GM18508 (cell line): ENCODE measurements around the gene CACNA2D3.

Experiments used
- ATAC-seq: cut with Tn5 transposase; IDR thresholded peaks from one replicate; pipeline ENCODE4 v1.9.1; 2021; ENCODE audit warnings: moderate number of reproducible peaks; ENCODE audit not compliant: insufficient read depth, unreplicated experiment

The CACNA2D3 gene

DNA sequence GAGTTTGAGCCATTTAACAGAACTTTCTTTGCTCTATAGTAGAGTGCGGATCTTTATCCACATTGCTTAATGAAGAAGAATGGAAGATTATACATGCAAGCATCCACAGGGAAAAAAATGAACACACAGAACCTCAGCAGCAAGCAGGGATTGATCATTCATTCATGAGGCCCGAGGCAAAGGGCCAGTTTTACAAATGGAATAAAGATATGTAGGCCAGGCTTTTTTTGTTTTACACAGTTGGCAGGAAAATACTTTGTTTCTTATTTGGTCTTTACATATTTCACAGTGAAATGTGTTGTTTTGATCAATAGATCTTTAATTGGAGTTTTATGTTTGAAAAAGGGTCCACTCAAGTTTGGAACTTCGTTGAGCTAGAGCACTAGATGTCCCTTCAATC is 688.0 kb downstream of the CACNA2D3 start:
- no peak for ATAC-seq

DNA sequence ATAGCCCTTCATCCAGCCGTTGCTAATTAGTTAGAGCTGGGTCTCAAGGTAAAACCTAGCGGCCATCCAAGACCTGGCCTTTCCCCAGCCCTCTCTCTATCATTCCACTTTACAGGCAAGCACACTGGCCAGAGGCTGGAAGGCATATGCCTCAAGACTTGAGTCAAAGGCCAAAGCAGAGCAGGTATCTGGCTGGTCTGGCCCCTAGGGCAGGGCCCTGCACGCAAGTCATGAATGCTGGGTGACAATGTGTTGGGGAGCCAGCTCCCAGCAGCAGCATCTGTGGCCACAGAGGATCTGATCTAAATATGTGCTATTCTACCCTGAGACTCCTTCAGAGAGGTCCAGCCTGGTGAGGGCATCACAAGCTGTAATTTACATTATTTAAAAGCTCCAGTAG is 691.9 kb downstream of the CACNA2D3 start:
- no peak for ATAC-seq

DNA sequence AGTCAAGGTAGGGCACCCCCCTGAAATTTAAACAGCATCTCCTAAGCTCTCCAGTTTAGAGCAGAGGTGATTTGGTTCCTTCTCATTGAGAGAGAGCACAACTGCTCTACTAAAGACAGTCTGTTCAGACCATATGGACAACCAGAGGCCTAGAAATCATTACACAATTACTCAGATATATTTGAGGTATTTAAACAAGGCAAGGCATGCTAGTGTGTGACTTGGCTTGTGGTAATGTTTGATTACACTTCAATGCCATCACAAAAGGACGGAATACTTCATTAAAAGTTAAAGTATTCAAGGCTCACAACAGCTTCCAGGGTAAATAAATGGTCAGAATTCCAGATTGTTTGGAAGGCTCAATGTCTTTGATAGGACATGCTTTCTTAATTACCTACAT is 695.3 kb downstream of the CACNA2D3 start:
- no peak for ATAC-seq

DNA sequence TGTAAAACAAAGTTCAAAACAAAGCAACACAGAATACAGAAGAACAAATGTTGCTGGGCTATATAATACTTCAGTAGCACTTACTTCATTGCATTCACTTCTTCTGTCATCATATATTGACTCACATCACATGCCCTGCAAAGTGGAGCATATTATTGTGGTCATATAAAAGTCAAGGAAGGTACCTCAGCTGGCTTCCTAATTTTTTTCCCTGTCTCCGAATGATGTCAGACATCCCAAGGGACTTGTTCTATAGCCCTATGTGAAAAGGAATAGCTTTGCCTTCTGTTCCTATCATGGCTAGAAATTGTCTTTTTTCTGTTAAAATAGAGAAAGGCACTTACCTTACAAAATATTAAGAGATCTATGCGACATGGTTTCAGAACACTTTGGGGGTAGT is 696.1 kb downstream of the CACNA2D3 start:
- no peak for ATAC-seq

DNA sequence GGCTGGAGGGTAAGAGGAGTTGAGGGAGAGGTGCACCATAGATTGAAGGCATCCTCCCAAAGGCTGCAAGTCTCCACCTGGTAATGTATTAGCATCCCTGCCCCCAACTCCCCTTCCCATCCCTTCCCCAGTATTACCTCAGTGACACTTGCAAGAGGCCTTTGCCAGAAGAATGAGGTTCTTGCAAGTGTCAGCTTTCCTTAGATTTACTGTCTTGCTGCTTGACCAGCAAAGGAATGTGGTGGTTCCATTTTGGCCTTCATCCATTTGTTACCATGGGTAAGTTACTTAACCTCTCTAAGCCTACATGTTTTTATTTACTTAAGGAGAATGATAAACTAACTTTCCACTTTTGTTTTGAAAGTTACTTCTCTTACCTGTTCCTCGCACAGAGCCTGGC is 696.6 kb downstream of the CACNA2D3 start:
- ATAC-seq: no peak

DNA sequence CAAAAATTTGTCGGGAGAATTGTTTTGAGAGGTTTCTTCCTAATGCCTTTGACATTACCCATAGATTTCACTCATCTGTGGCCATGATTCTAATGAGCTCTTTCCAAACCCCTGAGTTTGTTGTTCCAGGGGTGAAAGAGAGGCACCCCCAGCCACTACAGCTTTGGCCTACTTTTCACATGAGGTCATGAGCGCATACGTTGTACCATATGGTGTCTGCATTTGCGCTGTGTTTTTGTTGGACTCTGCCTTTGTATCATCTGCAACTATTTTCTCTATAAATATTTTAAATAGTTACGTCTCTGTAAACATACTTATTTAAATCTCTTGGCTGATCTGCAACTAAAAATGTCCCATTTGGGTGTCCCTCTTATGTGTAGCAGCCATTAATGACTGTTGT is 697.6 kb downstream of the CACNA2D3 start:
- ATAC-seq: no peak

DNA sequence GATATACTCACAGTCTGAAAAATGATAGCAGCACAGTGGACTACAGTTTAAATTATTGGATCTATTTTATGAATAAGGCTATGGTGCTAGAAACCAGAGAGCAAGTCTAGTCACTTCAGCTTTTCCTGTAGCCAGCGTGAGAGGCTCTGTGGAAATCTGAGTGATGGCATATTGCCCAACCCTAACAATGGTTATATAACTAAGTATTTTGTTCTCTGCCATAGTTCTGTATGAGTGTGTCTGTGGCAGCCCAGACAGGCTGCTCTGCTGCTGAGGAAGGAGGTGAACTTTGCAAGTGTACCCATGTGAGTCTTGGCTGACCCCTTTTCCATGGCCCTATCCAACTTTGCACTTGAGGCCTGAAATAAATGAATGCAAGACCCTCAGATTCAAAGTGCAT is 699.9 kb downstream of the CACNA2D3 start:
- no peak for ATAC-seq

DNA sequence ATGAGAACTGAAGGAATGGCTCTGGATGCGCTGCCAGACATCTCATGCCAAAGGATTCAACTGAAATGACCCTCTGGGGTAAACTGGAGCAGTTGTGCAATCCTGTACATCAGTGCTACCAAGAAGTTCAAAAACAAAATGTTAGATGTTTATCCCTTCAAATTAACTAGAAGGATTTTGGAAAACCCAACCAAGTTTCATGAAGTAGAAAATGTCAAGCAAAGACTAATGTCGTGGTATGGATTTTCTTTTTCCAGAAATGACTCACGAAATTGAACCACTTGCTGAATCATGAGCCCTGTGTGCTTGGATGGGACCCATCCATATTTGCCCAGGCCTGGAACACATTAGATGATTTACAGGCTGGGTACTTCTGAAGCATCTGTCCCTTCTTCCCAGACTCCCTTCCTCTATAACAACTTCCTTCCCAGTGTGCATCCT is 703.9 kb downstream of the CACNA2D3 start:
- ATAC-seq: no peak

DNA sequence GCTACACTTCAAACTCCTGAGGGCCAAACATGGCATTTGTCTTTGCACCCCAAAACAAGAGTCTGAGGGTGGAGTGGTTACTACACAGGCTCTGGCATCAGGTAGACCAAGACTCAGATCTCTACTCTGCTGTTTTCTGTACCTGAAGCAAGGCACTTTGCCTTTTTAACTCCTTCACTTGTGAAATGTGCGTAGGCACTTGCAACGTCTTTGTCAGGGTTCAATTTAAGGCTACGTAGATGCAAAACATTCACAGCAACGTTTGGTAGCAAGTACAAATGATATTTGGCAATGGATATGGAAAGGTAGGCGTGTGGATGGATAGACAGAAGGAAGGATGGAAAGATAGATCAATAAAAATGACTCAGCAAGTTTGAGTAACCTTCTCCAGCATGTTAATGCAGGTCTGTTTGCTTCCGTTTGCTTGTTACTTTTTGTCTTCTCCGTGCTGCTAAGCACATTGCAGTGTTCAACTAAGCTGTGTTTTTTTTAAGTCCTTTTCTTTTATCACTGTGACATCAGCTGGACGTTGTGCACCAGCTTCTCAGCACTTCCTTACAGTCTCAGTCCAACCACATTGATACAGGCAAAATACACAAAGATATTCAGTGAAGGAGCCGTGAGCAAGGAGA is 704.8 kb downstream of the CACNA2D3 start:
- ATAC-seq: no peak

DNA sequence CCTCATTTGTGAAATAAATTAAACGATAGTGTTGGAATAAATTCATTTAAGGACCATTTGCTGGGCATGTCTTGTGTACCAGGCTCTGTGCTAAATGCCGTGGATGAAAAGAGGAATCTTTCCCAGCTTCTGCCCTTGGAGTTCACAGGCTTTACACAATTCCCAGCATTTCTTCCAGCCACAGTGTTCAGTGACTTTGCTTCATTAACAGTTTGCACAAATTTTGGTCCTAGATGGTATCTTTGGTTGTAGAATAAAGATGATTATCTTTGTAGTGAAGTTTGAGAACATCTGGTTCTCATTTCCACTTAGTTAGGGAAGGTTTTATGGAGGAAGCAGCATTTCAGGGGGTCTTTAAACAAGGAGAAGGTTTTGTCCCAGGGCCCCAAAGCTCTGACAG is 705.4 kb downstream of the CACNA2D3 start:
- no peak for ATAC-seq

DNA sequence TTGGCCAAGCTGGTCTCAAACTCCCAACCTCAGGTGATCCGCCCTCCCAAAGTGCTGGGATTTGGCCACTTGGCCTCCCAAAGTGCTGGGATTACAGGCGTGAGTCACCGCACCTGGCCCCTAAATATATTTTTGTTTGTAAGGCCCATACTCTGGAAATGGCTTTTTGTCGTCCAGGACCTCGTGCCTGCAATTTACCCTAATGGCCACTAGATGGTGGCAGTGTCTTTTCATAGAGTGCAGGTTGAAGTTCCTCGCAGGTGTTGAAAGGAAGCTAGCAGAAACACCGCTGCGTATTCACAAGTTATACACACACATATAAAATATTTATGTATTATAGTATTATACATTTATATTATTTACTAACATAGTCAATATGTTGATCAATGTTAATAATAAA is 708.3 kb downstream of the CACNA2D3 start:
- ATAC-seq: no peak

DNA sequence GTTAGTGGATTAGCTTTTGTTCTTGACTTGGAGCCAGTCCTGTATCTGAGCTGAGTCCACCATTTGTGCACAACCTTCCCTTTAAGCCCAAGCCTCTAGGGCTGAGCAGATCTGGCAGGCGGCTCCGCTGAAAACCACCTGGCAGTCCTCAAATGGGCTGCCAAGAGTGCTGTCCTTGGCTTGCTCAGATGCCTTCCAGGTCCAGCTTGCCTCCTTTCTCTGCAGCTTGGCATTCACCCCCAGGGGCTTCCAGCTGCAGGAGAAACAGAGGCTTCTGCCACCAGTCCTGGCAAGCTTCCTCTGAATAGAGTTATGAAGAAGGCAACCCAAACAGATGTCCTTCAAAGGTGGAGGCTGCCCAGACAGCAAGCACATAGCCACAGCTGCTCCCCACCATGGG is 708.8 kb downstream of the CACNA2D3 start:
- no peak for ATAC-seq

DNA sequence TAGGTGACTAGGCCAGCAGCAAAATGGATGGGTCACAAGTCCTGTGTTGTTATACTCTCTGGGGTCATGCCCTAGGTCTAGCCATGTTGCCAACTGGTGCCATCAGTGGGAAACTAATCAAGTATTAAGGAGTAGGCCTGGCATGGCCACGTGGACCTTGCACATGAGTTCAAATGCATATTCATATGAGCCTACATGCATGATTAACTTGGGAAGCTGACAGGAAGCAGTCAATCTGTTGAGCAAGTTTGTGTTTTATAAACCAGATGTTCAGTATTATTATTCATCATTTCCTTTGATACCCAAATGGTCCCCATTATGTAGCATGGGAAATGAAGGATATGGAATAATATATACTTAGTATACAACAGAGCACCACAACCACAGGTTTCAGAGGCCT is 710.5 kb downstream of the CACNA2D3 start:
- ATAC-seq: no peak

DNA sequence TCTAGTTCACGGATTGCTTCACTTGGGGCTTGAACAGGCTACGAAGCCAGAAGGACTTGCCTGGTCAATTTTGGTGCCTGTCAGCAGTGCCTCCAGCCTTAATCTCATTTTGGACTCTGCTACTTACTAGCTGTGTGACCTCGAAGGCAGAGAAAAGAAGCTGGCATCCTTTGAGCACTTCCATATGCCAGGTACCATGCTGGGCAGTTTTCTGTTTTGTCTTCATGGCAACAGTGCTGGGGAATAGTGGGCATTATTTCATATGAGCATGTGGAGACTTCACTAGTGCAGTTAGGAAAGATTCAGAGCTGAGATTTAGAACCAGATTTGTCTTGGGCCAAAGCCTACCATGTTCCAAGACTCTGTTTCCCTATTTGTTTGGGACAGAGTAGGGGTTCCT is 713.3 kb downstream of the CACNA2D3 start:
- ATAC-seq: no peak

DNA sequence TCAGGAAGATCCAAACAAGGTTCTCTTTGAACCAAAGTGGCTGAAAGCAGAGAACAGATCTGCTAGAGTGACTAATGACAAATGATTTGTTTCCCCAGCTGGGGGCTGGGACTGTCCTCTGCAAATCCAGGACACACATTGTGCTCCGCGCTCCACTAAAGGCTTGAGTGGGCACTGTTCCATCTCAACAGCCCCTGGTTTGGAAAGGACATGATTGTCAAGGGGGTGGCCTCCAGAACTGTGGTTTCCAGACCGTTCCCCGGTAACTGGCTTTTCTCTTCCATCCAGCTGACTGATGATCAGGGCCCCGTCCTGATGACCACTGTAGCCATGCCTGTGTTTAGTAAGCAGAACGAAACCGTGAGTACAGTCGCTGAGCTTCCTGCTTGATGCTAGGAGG is 714.5 kb downstream of the CACNA2D3 start:
- ATAC-seq: no peak

DNA sequence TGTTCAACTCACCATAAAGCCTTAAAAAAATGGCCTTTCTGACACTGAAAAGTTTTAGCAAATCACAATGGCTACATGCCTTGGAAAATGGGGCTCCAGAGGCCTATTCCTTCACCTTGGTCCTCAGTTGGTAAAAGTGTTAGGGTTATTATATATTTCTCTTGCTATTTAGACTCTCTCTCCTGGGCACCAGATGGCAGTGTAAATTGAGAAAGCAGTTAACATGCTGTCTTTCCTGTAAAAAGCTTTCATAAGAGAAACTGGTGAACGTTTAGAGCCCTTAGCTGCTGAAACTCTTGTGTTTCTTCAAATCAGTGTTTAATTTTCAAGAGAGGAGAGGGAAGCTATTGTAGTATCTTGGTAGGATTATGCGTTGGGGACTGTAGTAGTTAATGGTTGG is 715.6 kb downstream of the CACNA2D3 start:
- no peak for ATAC-seq

DNA sequence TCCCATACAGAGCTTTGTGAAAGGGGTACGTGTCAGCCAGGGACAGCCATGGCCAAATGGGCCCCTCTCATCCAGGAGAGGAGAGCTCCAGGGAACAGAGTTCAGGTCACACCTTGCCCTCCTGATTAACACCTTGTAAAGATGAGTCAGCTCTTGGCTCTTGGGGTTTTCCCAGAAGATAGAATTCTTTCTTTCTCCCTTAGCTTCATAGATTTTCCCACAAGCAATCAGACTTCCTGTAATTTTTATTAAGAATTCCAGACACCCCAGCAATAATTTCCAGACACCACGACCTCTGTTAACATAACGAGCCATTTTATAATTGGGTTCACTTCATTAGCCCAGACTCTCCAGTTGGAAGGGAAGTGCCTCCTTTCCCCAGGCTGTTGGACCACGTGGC is 719.1 kb downstream of the CACNA2D3 start:
- no peak for ATAC-seq

DNA sequence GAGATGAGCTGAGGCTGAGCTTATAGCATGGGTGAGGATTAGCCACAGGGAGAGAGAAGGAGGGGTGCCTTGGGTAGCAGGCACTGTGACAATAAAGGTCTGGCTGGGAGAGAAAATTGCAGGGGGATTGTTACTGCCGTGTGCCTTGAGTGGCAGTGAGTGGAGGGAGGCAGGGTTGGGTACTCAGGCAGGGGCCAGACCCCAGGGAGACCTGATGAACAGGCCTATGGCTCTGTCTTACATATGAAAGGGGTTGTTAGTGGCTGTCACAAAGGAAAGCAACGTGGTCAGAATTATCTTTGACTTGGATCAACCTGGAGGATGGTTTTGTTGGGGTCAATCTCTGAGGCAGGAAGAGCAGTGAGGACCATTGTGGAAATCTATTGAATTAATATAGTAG is 721.0 kb downstream of the CACNA2D3 start:
- ATAC-seq: no peak

DNA sequence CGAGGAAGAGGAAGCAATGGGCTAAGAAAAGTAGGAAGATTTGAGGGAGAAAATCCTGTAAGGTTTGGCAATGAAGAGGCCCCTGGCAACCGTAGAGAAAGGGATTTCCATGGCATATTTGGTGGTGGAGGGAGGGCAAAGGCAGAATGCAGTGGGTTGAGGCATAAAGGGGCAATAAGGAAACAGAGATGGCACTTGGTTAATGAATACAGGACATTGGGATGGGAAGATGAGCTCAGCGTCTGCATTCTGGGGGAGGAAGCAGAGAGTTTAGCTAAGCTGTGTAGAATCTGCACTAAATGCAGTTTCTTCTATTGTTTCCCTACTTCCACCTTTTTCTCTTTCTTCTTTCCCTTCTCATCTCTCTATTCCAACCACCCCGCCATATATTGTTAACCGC is 721.9 kb downstream of the CACNA2D3 start:
- ATAC-seq: no peak

DNA sequence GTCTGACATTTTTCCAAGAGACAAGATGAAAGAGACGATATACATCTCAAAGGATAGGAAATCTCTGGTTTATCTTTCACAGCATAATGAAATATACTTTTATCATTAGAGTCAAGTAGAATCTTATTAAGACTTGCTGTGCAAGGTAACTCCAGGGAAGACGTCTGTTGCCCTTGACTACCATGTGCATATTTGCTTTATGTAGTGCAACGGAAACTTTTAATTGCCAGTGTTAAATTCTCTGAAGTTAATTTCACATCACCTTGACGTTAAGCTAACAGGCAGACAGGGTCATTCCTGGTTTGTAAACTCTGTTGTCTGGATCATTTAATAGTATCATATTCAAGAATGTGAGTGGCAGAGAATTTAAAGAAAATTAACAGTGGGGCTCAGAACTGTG is 722.7 kb downstream of the CACNA2D3 start:
- no peak for ATAC-seq

DNA sequence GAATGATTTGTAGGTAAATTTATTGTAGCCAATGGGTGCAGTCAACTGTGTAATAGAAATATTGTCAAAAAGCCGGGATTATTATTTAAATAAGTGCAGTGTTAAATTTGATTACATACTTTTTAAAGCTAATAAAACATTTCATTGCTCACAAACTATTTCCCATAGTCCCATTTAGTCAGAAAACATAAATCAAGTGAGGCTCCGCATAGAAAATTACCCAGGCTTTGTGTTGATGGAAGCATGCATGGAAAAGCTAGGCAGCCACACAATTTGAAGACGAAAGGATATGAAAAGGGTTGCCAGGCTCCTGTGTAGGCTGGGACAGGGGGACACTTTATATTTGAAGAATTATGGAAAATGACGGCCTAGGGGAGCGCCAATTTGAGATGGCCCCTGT is 723.2 kb downstream of the CACNA2D3 start:
- no peak for ATAC-seq

DNA sequence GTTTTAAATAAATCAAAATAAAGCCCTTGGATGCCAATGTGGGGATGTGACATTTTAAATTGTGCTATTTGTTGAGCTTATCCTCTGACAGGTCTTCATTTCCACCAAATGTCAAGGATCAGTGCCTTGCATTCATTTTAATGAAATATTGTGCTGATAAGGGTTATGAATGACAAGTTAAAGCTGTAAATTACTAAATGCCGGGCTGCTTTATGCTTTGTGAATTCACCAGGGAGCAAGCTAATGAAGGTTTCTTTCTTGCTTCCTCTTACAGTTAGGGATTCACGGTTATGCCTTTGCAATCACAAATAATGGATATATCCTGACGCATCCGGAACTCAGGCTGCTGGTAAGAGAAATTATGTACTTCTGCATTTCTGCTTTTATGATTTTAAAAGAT is 723.8 kb downstream of the CACNA2D3 start:
- ATAC-seq: no peak

DNA sequence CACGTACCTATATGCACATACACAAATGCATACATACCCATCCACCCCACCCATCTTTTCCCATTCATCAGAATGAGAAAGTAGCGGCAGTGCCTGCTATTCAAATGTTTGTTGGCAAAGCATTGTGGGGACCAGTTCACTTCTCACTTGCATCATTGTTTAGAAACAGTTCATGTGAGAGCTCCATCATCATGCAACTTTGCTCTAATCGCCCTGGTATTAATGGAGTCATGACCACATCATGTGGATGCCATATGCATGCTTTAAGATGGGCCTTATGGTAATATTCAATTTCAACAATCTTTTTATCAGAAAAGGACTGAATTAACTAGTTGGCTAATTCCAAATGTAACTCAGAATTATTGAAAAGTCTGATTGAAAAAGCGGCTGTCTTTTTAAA is 725.0 kb downstream of the CACNA2D3 start:
- ATAC-seq: no peak
